ENCODE data around the gene ENTPD7. TPM values are rescaled to one million over a fixed set of nuclear protein-coding genes. Genes with fewer than 3 reads are reported as not detected.

Gene ENTPD7

Small RNA genes within 50 kb of the gene (small RNA-seq; reads per million reads assigned to genes)
- not detected for gene AL133353.1 (ENCODE audit: low read depth)

Data from mesenchymal stem cell (in vitro differentiated cells and primary cell).